Right lobe of liver (tissue), 6 donors: ENCODE results near the gene DCAF17. TPM values are rescaled to one million over a fixed set of nuclear protein-coding genes. Genes with fewer than 3 reads are reported as not detected.
"Not testable (repeated sequence)": the region's sequence is repeated elsewhere in the genome, so short reads cannot be mapped to it uniquely, and the experiment has no call there.

Source experiments
- ATAC-seq, 4 donors: fragments of 200-7000 bp; cut with Tn5 transposase; one replicate each; pipeline ENCODE4 v1.9.1; 2020; ENCODE audit warnings: mild to moderate bottlenecking in 4 of 4, moderate library complexity in 4 of 4
- DNase-seq, 3 donors: peaks; one replicate each; pipeline ENCODE4 v3.0.0-alpha.2; 2020
- H3K27ac ChIP-seq, 3 donors: fragments of 200-600 bp; one replicate each; pipeline ENCODE4 v1.8.0; 2022
- H3K27me3 ChIP-seq, 2 donors: fragments of 200-600 bp; one replicate each; pipeline ENCODE4 v1.8.0; 2022
- H3K36me3 ChIP-seq, 4 donors: fragments of 200-600 bp; sonication (generic) in 1 of 4; one replicate each; pipeline versions ENCODE4 v1.5.1 to v1.8.0; 2017 to 2022; ENCODE audit warnings: control low read depth in 1 of 4
- H3K4me1 ChIP-seq, 4 donors: fragments of 200-600 bp; sonication (generic) in 1 of 4; one replicate each; pipeline versions ENCODE4 v1.5.1 to v1.8.0; 2017 to 2022; ENCODE audit warnings: control low read depth in 1 of 4
- H3K4me3 ChIP-seq, 3 donors: fragments of 200-600 bp; one replicate each; pipeline ENCODE4 v1.8.0; 2022
- H3K9me3 ChIP-seq, 4 donors: fragments of 200-600 bp; sonication (generic) in 1 of 4; one replicate each; pipeline versions ENCODE4 v1.5.1 to v1.8.0; 2017 to 2022; ENCODE audit warnings: control low read depth in 1 of 4
- POLR2A ChIP-seq: fragments of 450-650 bp; IDR thresholded peaks from one replicate; pipeline ENCODE4 v1.6.1; 2017; ENCODE audit warnings: antibody characterized with exemption, mild to moderate bottlenecking
- WGBS: methylation state at CpG from one replicate; pipeline ENCODE4 v1.1.6; 2018; ENCODE audit warnings: low coverage, low lambda C conversion rate; ENCODE audit not compliant: insufficient coverage; ENCODE audit errors: missing lambda C conversion rate; 5-methylcytosine and 5-hydroxymethylcytosine counted together
- intact Hi-C, 2 donors: fragments of 100-400 bp; cut with DNase I; formaldehyde crosslinking; loops; one replicate each; pipeline versions ENCODE4 v1.11.2 to v1.14.1; 2022
- total RNA-seq, 6 experiments: library from RNA; depleted of rRNA in 2 of 6; stranded (reverse); fragments of >200 nt in 2 of 6; fragmentation: NEBNext Ultra II Directional in 3 of 6; extraction: Animal tissue kit (Norgen Biotek cat#: 25700) in 3 of 6; gene quantifications; one replicate each; pipeline versions ENCODE4 v1.1.0 to v1.2.4, GENCODE V29; 2016 to 2023
- TF ChIP-seq, protein P1 (sequence below), 4 donors: fragments of 200-600 bp in 3 of 4; fragments of 450-650 bp in 1 of 4; IDR thresholded peaks; one replicate each; pipeline versions ENCODE4 v1.5.1 to v1.8.0; 2016 to 2022; ENCODE audit warnings: antibody characterized with exemption in 4 of 4, mild to moderate bottlenecking in 2 of 4
- donor health status: DM: no; HTN: yes; CAD: no.
- donor health status: DM: no; HTN: no; CAD: no.
- donor health status: DM: no; HTN: no; CAD: no.
- donor health status: DM: no; HTN: yes; CAD: no.
- donor health status: DM: no; HTN: yes; CAD: no.

DCAF17 gene
- total RNA-seq, 6 experiments from 2014 or later: 5.5 to 8.1 (median 6.9) TPM

GRCh38 chr2:171416009-171416926, 17.8 kb upstream of the DCAF17 start:
- intact Hi-C loops: loop anchor here in 1 of 2 donors (10.0 kb wide), 2 partner anchors 251 to 441 kb away; partner anchors contain the start of gene TLK1
- ATAC-seq (peak; percentile 100), DNase-seq (peak; percentile 88 to 91 (median 88))
- 16% methylated on average over 6 of the region's 7 CpGs for WGBS
- H3K9me3 ChIP-seq: no peaks in the 10 kb centered on the region
- no peak overlapping the region for H3K27ac ChIP-seq
- no peaks in the 10 kb centered on the region for H3K36me3 ChIP-seq
- H3K4me3 ChIP-seq: peak overlapping the region in 1 of 3 donors; percentile 8
- peaks cover 0 to 4% (median 0%) of the 10 kb centered on the region in 4 donors for H3K4me1 ChIP-seq
- TF ChIP-seq, protein P1, sequence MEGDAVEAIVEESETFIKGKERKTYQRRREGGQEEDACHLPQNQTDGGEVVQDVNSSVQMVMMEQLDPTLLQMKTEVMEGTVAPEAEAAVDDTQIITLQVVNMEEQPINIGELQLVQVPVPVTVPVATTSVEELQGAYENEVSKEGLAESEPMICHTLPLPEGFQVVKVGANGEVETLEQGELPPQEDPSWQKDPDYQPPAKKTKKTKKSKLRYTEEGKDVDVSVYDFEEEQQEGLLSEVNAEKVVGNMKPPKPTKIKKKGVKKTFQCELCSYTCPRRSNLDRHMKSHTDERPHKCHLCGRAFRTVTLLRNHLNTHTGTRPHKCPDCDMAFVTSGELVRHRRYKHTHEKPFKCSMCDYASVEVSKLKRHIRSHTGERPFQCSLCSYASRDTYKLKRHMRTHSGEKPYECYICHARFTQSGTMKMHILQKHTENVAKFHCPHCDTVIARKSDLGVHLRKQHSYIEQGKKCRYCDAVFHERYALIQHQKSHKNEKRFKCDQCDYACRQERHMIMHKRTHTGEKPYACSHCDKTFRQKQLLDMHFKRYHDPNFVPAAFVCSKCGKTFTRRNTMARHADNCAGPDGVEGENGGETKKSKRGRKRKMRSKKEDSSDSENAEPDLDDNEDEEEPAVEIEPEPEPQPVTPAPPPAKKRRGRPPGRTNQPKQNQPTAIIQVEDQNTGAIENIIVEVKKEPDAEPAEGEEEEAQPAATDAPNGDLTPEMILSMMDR (IDR thresholded peaks at IDR 0.05): peak; percentile 81 to 87 (median 86)
- TF ChIP-seq POLR2A: no peak
- no peaks in the 10 kb centered on the region for H3K27me3 ChIP-seq

- no peak overlapping the region for H3K27ac ChIP-seq
- WGBS: 74% methylated on average over 2 of the region's 2 CpGs
- DNase-seq (no peak), ATAC-seq (no peak)
- H3K9me3 ChIP-seq: no peaks in the 10 kb centered on the region
- TF ChIP-seq, protein P1 (IDR thresholded peaks at IDR 0.05): no peak
- TF ChIP-seq POLR2A: no peak
- H3K27me3 ChIP-seq: no peaks in the 10 kb centered on the region
- intact Hi-C loops: loop anchor here in 1 of 2 donors (10.0 kb wide), 2 partner anchors 255 to 445 kb away; partner anchors contain the start of gene TLK1
- H3K4me1 ChIP-seq: peaks cover 0 to 4% (median 0%) of the 10 kb centered on the region in 4 donors
- no peak overlapping the region for H3K4me3 ChIP-seq
- H3K36me3 ChIP-seq: no peaks in the 10 kb centered on the region
Observed at GRCh38 chr2:171419333-171419732, 14.7 kb upstream of the DCAF17 start.

DNA sequence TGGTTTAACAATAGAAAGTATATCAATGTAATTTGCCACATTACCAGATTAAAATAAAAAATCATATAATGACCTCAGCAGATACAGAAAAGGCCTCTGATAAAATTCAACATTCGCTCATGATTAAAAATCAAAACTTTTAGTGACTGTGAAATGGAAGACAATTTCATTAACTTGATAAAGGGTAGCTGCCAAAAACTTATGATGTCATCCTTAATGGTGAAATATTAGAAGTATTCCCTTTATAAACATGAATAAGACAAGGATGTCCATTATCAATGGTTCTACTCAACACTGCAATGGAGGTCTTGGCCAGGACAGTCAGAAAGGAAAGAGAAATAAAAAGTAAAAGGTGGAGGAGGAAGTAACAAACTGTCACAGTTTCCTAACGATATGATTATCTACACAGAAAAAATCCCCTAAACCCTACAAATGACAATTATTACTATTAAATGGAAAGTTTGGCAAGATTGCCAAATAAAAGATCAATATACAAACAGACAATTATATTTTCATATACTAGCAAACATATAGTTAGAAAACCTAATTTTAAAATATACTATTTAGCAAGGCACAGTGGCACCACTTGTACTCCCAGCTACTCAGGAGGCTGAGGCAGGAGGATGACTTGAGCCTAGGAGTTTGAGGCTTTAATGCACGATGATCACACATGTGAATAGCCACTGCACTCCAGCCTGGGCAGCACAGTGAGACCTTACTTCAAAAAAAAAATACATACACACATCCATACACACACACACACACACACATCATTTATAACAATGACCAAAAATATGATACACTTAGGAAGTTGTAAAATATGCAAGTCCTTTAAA, 13.1 kb upstream of the DCAF17 start:
- Histone ChIP-seq H3K4me1 (no peaks in the 10 kb centered on the region), H3K9me3 (no peaks in the 10 kb centered on the region), H3K36me3 (no peaks in the 10 kb centered on the region), H3K4me3 (no peak overlapping the region), H3K27me3 (no peaks in the 10 kb centered on the region), H3K27ac (no peak overlapping the region)
- TF ChIP-seq POLR2A: no peak
- TF ChIP-seq, protein P1 (IDR thresholded peaks at IDR 0.05): no peak
- ATAC-seq (no peak), DNase-seq (no peak)
- intact Hi-C loops: no loop called here
- whole genome bisulfite sequencing: 74% methylated on average over 3 of the region's 3 CpGs

DNA sequence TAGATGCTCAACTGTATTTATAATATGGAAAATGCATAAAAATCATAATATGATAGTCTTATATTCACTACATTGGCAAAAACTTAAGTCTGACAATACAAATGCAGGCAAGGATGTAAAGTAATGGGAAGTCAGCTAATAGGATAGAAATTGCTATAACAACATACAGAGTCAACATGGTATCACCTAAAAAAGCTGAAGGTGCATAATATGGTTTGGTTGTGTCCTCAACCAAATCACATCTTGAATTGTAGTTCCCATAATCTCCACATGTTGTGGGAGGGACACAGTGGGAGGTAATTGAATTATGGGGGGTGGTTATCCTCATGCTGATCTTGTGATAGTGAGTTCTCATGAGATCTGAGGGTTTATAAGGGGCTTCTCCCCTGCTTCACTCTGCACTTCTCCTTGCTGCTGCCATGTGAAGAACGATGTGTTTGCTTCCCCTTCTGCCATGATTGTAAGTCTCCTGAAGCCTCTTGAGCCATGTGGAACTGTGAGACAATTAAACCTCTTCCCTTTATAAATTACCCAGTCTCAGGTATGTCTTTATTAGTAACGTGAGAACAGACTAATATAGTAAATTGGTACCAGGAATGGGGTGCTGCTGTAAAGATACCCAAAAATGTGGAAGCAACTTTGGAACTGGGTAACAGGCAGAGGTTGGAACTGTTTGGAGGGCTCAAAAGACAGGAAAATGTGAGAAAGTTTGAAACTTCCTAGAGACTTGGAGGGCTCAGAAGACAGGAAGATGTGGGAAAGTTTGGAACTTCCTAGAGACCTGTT, 11.1 kb upstream of the DCAF17 start:
- H3K4me1 ChIP-seq, DNase-seq, H3K36me3 ChIP-seq, ATAC-seq, H3K27ac ChIP-seq, H3K4me3 ChIP-seq, intact Hi-C loops, H3K9me3 ChIP-seq, H3K27me3 ChIP-seq: not testable (repeated sequence)
- 90% methylated on average over 2 of the region's 2 CpGs for WGBS
